GM13977 (cell line): ENCODE results near the gene FAAP100.

ENCODE experiments used
- DNase-seq: peaks from one replicate; pipeline ENCODE4 v3.0.0; 2012; ENCODE audit warnings: low spot score
- CTCF ChIP-seq: IDR thresholded peaks from 2 replicates; pipeline ENCODE4 v1.5.1; 2012; ENCODE audit warnings: mild to moderate bottlenecking, control low read depth; ENCODE audit not compliant: insufficient read depth; ENCODE audit errors: extremely low read depth, missing control alignments
- in situ Hi-C: fragments of 300-500 bp; cut with MboI; formaldehyde crosslinking; loops from one replicate; pipeline ENCODE4 v1.12.0; 2022; ENCODE audit warnings: low sequenced_read_pairs, low pct_unique_long_range_greater_than_20kb, mixed read lengths, inconsistent platforms; ENCODE audit not compliant: unreplicated experiment

FAAP100 gene

DNA sequence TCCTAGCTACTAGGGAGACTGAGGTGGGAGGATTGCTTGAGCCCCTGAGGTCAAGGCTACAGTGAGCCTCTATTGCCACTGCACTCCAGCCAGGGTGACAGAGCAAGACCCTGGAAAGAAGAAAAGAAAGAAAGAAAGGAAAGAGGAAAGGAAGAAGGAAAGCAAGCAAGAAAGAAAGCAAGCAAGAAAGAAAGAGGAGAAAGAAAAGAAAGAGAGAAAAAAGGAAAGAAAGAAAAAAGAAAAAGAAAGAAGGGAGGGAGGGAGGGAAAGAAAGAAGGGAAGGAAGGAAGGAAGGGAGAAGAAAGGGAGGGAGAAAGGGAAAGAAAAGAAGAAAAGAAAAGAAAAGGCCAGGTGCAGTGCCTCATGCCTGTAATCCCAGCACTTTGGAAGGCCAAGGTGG lies 48.5 kb downstream of the FAAP100 start:
- no peak for DNase-seq
- TF ChIP-seq CTCF, result no peak
- in situ Hi-C loops, result no loop called here

DNA sequence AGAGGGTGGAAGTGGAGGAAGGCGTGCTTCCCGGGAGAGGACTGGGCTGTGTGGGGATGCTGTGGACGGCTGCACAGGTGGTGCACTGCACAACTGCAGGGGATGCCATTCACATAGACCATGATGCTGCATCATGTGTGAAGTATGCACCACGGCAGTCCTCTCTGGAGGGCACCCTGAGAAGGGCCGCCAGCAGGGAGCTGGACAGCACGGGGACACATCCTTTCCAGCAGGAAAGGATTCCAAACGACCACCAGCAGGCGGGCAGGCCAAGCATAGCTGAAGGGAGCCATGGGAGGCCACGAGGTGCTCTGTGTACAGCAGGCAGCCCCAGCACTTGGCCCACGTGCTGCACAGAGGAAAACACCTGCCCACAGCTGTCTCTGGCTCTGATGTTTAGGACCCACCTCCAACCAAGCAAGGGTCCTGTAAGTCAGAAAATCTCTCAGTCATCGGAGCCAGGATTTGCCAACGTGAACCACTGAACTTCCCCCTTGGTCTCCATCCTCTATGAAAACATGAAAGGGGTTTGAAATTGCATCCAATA lies 49.6 kb downstream of the FAAP100 start:
- in situ Hi-C loops, result no loop called here
- no peak for TF ChIP-seq CTCF
- no peak for DNase-seq

GRCh38 chr17:81500047-81500446 lies 52.1 kb downstream of the FAAP100 start:
- in situ Hi-C loops, result no loop called here
- no peak for TF ChIP-seq CTCF
- no peak for DNase-seq

DNA sequence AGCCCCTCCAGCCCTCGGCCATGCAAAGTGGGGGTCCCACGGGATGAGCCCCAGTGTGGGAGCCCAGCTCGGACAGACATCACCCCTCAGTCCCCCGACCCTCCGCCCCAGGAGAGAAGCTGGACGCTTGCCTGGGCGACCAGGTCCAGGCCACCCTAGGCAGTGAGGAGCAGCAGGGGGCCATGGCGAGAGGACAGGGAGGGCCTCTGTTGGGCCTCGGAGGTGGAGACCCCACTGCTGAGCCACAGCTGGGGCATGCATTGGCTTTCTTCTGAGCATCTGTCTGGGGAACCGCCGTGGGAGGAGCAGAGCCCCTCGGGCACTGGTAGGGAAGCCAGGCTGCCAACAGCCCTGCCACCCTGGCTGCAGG lies 52.6 kb downstream of the FAAP100 start:
- no peak for TF ChIP-seq CTCF
- in situ Hi-C loops, result no loop called here
- DNase-seq, result no peak

GRCh38 chr17:81498953-81499600 lies 53.1 kb downstream of the FAAP100 start:
- in situ Hi-C loops, result no loop called here
- TF ChIP-seq CTCF, result no peak
- DNase-seq, result no peak

GRCh38 chr17:81494626-81495377 lies 57.4 kb downstream of the FAAP100 start:
- DNase-seq, result no peak
- TF ChIP-seq CTCF, result no peak
- in situ Hi-C loops, result no loop called here
